ENCODE measurements around the gene ACTG1. TPM values are rescaled to one million over a fixed set of nuclear protein-coding genes. Genes with fewer than 3 reads are reported as not detected.

Gene ACTG1
- total RNA-seq = 1,000 to 10,000 TPM; 2,222 to 2,764 (median 2,750) TPM

- TF ChIP-seq POLR2A (IDR thresholded peaks at IDR 0.05) = peak; percentile 93
- TF ChIP-seq, protein P1, sequence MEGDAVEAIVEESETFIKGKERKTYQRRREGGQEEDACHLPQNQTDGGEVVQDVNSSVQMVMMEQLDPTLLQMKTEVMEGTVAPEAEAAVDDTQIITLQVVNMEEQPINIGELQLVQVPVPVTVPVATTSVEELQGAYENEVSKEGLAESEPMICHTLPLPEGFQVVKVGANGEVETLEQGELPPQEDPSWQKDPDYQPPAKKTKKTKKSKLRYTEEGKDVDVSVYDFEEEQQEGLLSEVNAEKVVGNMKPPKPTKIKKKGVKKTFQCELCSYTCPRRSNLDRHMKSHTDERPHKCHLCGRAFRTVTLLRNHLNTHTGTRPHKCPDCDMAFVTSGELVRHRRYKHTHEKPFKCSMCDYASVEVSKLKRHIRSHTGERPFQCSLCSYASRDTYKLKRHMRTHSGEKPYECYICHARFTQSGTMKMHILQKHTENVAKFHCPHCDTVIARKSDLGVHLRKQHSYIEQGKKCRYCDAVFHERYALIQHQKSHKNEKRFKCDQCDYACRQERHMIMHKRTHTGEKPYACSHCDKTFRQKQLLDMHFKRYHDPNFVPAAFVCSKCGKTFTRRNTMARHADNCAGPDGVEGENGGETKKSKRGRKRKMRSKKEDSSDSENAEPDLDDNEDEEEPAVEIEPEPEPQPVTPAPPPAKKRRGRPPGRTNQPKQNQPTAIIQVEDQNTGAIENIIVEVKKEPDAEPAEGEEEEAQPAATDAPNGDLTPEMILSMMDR (IDR thresholded peaks at IDR 0.05) = no peak
- peak; percentile 97 to 99 (median 98) for TF ChIP-seq POLR2AphosphoS5 (IDR thresholded peaks at IDR 0.05)
- no peaks in the 10 kb centered on the region for H3K9me3 ChIP-seq
- intact Hi-C loops (cut with DNase I; ENCODE audit: low total_unique reads) = no loop called here
- DNase-seq (ENCODE audit: low spot score in 2 of 2) = peak; percentile 93 to 94
- peak within 1 kb of the TSS; percentile 98 to 99 for H3K27ac ChIP-seq
- H3K4me1 ChIP-seq = peaks cover 0 to 5% of the 10 kb centered on the region in 2 donors
- no peaks in the 10 kb centered on the region for H3K27me3 ChIP-seq
- no peaks in the 10 kb centered on the region for H3K36me3 ChIP-seq
- H3K4me3 ChIP-seq = peak within 1 kb of the TSS; percentile 79 to 98 (median 92)
Observed at GRCh38 chr17:81512562-81513371, at the start of gene ACTG1. ACTG1 (minus strand) TSS chr17:81512799; CDS start chr17:81512354, 445 bp downstream.

GRCh38 chr17:81561494-81561885, 48.9 kb upstream of the ACTG1 start:
- Histone ChIP-seq H3K4me3 (no peak overlapping the region), H3K27ac (no peak overlapping the region), H3K4me1 (peaks cover 5 to 8% of the 10 kb centered on the region in 2 donors), H3K9me3 (no peaks in the 10 kb centered on the region), H3K36me3 (no peaks in the 10 kb centered on the region), H3K27me3 (no peaks in the 10 kb centered on the region)
- intact Hi-C loops (cut with DNase I; ENCODE audit: low total_unique reads) = no loop called here
- no peak for DNase-seq (ENCODE audit: low spot score in 2 of 2)
- TF ChIP-seq POLR2AphosphoS5 (IDR thresholded peaks at IDR 0.05) (no peak), POLR2A (IDR thresholded peaks at IDR 0.05) (no peak)
- TF ChIP-seq, protein P1 (IDR thresholded peaks at IDR 0.05) = no peak

- DNase-seq (ENCODE audit: low spot score in 2 of 2) = no peak
- TF ChIP-seq POLR2A (IDR thresholded peaks at IDR 0.05) (no peak), POLR2AphosphoS5 (IDR thresholded peaks at IDR 0.05) (no peak)
- Histone ChIP-seq H3K4me1 (no peaks in the 10 kb centered on the region), H3K27me3 (no peaks in the 10 kb centered on the region), H3K4me3 (no peak overlapping the region), H3K27ac (no peak overlapping the region), H3K36me3 (no peaks in the 10 kb centered on the region), H3K9me3 (no peaks in the 10 kb centered on the region)
- intact Hi-C loops (cut with DNase I; ENCODE audit: low total_unique reads) = no loop called here
Observed at GRCh38 chr17:81558941-81559806, 46.6 kb upstream of the ACTG1 start.

DNA sequence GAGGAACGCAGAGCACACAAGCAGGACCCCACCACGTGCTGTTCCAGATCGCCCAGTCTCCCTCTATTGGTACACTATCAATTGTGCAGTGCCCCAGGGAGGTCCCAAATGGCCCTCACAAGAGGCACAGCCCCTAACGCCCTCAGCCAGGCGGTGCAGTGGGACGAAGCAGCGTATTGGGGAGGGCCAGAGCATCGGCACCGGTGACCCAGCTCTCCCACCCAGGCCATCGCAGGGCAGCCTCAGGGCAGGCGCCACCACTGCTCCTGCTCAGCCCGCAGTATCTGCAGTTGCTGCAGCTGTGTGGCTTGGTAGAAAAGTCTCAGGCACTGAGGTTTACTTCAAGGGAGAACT, 45.5 kb upstream of the ACTG1 start:
- no peak for DNase-seq (ENCODE audit: low spot score in 2 of 2)
- H3K9me3 ChIP-seq = no peaks in the 10 kb centered on the region
- peaks cover 0 to 4% of the 10 kb centered on the region in 2 donors for H3K4me1 ChIP-seq
- no peak overlapping the region for H3K4me3 ChIP-seq
- TF ChIP-seq POLR2A (IDR thresholded peaks at IDR 0.05) (no peak), POLR2AphosphoS5 (IDR thresholded peaks at IDR 0.05) (no peak)
- intact Hi-C loops (cut with DNase I; ENCODE audit: low total_unique reads) = no loop called here
- no peaks in the 10 kb centered on the region for H3K36me3 ChIP-seq
- no peak overlapping the region for H3K27ac ChIP-seq
- H3K27me3 ChIP-seq = no peaks in the 10 kb centered on the region

GRCh38 chr17:81557276-81558114, 44.9 kb upstream of the ACTG1 start:
- no peak overlapping the region for H3K4me3 ChIP-seq
- no peaks in the 10 kb centered on the region for H3K9me3 ChIP-seq
- no peaks in the 10 kb centered on the region for H3K36me3 ChIP-seq
- intact Hi-C loops (cut with DNase I; ENCODE audit: low total_unique reads) = no loop called here
- H3K27me3 ChIP-seq = no peaks in the 10 kb centered on the region
- peaks cover 0 to 4% of the 10 kb centered on the region in 2 donors for H3K4me1 ChIP-seq
- H3K27ac ChIP-seq = no peak overlapping the region
- TF ChIP-seq POLR2AphosphoS5 (IDR thresholded peaks at IDR 0.05) = no peak
- TF ChIP-seq, protein P1 (IDR thresholded peaks at IDR 0.05) = no peak
- no peak for TF ChIP-seq POLR2A (IDR thresholded peaks at IDR 0.05)
- no peak for DNase-seq (ENCODE audit: low spot score in 2 of 2)
